GM19023 (cell line): ENCODE measurements around the gene EFCAB9.
"Not testable (repeated sequence)": the region's sequence is repeated elsewhere in the genome, so short reads cannot be mapped to it uniquely, and the experiment has no call there.

ENCODE experiments used
- ATAC-seq: cut with Tn5 transposase; IDR thresholded peaks from one replicate; pipeline ENCODE4 v1.9.1; 2021; ENCODE audit warnings: mild to moderate bottlenecking, moderate library complexity; ENCODE audit not compliant: unreplicated experiment

EFCAB9 gene

DNA sequence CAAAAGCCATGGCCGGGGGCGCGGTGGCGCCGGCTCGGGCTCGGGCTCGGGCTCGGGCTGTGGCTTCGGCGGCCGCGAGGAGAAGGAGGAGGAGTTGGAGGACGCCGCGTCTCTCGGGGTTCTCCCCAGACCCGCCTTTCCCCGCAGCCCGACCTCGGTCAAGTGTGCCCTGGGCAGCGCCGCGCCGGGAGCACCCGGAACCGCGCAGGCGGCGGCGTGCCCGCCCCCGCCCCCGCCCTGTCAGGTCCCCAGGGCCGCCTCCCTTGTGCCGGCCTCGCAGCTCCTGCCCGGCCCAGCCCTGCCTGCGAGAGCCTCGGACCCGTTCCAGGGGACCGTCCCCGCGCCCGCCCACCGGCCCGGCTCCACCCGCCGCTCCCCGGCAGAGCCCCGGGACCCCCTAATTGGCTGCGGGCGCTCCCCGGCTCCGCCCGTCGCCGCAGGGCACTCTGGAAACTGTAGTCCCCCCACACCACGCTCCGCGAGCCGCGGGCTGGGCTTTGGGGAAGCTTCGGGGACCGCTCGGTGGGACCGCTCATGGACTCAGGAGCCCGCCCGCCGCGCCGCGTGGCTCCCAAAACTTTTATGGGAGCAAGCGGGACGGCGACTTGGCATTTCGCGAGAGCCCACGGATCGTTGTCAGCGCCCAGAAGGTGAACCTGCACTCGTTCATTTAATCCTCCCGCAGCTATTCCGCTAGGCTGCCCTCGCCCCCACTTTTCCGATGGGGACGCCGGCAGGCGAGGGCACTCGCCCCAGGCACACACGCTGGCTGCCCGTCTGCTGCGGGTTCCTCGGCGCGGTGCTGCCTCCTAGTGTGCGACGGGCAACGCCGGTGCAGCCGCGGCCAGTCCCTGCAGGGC lies 5.7 kb upstream of the EFCAB9 start, which contains the start of gene STK10:
TSS of gene STK10 (minus strand) at position 192 of the 860 bp plus-strand sequence. CDS start at position 10, 182 bp downstream.
- ATAC-seq, result peak; percentile 75

GRCh38 chr5:172188893-172189692 lies 4.9 kb upstream of the EFCAB9 start:
- ATAC-seq, result no peak

DNA sequence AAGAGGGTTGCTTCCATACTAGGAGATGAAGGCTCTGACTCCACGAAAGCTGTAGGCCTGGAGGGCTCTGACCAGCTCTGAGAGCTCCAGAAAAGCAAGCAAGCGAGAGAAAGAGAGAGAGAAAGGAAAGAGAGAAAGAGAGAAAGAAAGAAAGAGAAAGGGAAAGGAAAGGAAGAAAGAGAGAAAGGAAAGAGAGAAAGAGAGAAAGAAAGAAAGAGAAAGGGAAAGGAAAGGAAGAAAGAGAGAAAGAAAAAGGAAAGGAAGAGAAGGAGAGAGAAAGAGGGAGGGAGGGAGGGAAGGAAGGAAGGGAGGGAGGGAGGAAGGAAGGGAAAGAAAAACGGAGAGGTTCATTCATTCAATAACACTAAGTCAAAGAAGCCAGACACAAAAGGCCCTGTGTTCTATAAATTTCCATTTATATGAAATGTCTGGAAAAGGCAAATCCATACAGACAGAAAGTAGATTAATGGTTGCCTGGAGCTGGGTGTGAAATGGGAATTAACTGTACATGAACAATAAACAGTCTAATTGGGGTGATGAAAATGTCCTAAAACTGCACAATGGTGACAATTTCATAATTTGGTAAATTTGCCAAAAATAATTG lies 4.2 kb upstream of the EFCAB9 start:
- ATAC-seq, result no peak

- no peak for ATAC-seq
Observed at GRCh38 chr5:172194985-172195774, 1.2 kb downstream of the EFCAB9 start.

DNA sequence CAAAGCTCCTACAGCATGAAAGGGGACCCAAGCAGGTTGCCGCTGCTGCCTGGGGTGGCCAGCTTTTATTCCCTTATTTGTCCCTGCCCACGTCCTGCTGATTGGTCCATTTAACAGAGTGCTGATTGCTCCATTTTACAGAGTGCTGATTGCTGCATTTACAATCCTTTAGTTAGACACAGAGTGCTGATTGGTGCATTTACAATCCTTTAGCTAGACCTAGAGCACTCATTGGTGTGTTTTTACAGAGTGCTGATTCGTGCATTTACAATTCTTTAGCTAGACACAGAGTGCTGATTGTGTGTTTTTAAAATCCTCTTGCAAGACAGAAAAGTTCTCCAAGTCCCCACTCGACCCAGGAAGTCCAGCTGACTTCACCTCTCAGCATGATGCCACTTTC lies 3.8 kb downstream of the EFCAB9 start:
- ATAC-seq, result not testable (repeated sequence)

- ATAC-seq, result no peak
Observed at GRCh38 chr5:172199446-172199845, 5.5 kb downstream of the EFCAB9 start.

- no peak for ATAC-seq
Observed at GRCh38 chr5:172200476-172200875, 6.5 kb downstream of the EFCAB9 start.

GRCh38 chr5:172205984-172206383 lies 12.0 kb downstream of the EFCAB9 start:
- not testable (repeated sequence) for ATAC-seq

- ATAC-seq, result no peak
Observed at GRCh38 chr5:172207511-172207910, 13.5 kb downstream of the EFCAB9 start.

GRCh38 chr5:172209714-172210113 lies 15.7 kb downstream of the EFCAB9 start:
- ATAC-seq, result no peak

- no peak for ATAC-seq
Observed at GRCh38 chr5:172211676-172212075, 17.7 kb downstream of the EFCAB9 start.

GRCh38 chr5:172213126-172213525 lies 19.2 kb downstream of the EFCAB9 start:
- ATAC-seq, result no peak

GRCh38 chr5:172216345-172216744 lies 22.4 kb downstream of the EFCAB9 start:
- no peak for ATAC-seq

GRCh38 chr5:172219296-172219695 lies 25.3 kb downstream of the EFCAB9 start:
- no peak for ATAC-seq

DNA sequence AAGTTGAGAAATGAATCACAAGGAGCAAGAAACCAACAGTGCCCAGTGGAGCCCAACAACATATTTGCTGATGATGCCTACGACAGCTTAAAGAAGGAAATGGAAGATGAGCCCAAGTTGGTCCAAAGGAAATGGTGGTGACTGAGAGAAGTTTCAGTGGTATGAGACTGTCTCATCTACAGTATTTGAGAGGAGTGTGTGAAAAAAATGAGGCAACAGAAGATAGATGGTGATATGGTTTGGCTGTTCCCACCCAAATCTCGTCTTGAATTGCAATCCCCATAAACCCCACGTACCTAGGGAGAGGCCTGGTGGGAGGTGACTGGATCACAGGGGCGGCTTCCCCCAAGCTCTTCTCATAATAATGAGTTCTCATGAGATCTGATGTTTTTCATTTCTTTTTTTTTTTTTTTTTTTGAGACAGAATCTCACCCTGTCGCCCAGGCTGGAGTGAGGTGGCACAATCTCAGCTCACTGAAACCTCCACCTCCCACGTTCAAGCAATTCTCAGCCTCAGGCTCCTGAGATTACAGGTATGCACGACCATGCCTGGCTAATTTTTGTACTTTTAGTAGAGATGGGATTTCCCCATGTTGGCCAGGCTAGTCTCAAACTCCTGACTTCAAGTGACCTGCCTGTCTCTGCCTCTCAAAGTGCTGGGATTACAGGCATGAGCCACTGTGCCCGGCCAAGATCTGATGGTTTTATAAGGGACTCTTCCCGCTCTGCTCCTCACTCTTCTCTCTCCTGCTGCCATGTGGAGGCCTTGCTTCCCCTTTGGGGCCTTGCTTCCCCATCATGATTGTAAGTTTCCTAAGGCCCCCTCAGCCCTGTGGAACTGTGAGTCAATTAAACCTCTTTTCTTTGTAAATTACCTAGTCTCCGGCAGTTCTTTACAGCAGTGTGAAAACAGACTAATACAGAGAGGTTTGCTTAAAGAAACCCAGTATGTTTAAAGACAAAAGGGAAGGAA lies 30.2 kb downstream of the EFCAB9 start:
- ATAC-seq, result peak; percentile 85

GRCh38 chr5:172224996-172225395 lies 31.0 kb downstream of the EFCAB9 start:
- ATAC-seq, result no peak

- ATAC-seq, result no peak
Observed at GRCh38 chr5:172229904-172230303, 35.9 kb downstream of the EFCAB9 start.

- ATAC-seq, result no peak
Observed at GRCh38 chr5:172234031-172234430, 40.1 kb downstream of the EFCAB9 start.

DNA sequence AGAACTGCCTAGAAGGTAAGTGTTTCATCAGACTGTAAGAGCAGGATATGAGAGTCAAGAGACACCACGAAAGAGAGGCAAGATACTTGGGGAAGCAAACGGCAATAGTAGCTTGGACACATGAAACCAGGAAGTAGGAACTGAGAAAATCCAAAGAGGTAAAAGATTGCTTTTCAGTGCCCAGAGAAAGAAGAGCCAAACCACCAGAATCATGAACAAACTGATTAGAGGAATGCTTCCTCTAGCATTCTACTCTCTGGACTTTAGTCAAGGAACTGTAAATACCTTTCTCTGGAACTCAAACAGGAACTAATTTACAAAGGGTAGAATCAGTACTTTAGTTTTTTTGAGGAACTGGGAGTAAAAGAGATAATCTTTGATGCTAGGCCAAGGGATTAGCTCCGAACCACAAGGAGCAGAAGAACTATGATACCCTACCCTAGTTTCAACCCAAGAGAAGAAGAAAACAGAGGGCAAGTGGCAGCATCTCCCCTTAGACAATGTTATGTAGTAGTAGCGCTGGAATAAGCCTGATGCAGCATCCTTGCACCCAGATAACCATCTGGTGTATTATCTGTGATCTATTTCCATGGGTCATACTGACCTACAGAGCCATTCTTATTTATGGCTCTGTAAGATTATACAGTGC lies 41.3 kb downstream of the EFCAB9 start:
- ATAC-seq, result no peak
